HepG2 (cell line): ENCODE measurements around the gene SLF1. TPM values are rescaled to one million over a fixed set of nuclear protein-coding genes. Genes with fewer than 3 reads are reported as not detected.

Experiments used
- ATAC-seq: fragments of 200-7000 bp; cut with Tn5 transposase; 3 replicates; pipeline ENCODE4 v1.9.1; 2020; ENCODE audit warnings: mild to moderate bottlenecking, moderate library complexity
- BruUV-seq: library from RNA; stranded (reverse); fragments of 400-500 nt; replicated peaks from 2 replicates; lab custom pipeline; 2021; lab: Mats Ljungman, UMichigan
- CTCF ChIA-PET: fragments of 300-600 bp; formaldehyde crosslinking; extraction: SDS; loops from one replicate; lab custom pipeline; 2021; ENCODE audit warnings: low total read pairs, inconsistent platforms, low intra/inter-chr PET ratio; lab: Yijun Ruan, JAX
- POLR2A ChIA-PET: fragments of 350-600 bp; sonication (Branson Sonifier 250); formaldehyde crosslinking; loops from one replicate; lab custom pipeline; 2020; ENCODE audit warnings: antibody characterized with exemption, inconsistent platforms; lab: Yijun Ruan, JAX
- DNase-seq: peaks from one replicate; pipeline ENCODE4 v3.0.0-alpha.2; 2015; ENCODE audit warnings: low spot score
- FAIRE-seq: peaks from 3 replicates; lab custom pipeline; 2011; peaks lifted over from hg19 to GRCh38; lab: Jason Lieb, UNC
- H2AFZ ChIP-seq: one replicate; pipeline ENCODE4 v1.6.1; 2011; ENCODE audit warnings: low read length, inconsistent platforms
- H3K27ac ChIP-seq: fragments of 300-600 bp; 3 replicates; pipeline ENCODE4 v1.8.0; 2011; ENCODE audit warnings: mixed run types, mild to moderate bottlenecking, mixed read lengths, low read length, inconsistent platforms; ENCODE audit not compliant: insufficient read depth; ENCODE audit errors: extremely low read length
- H3K27me3 ChIP-seq, 2 experiments: fragments of 200-600 bp in 1 of 2; 2 replicates in 1 of 2; 3 replicates in 1 of 2; pipeline versions ENCODE4 v1.6.0 to v1.8.0; 2011; ENCODE audit warnings: low read length in 2 of 2, mild to moderate bottlenecking in 2 of 2, moderate library complexity in 2 of 2, inconsistent platforms in 1 of 2; ENCODE audit not compliant: insufficient read depth in 2 of 2, control insufficient read depth in 1 of 2
- H3K36me3 ChIP-seq, 2 experiments: fragments of 200-600 bp in 1 of 2; replicated peaks in 1 of 2; 2 replicates in 1 of 2; 3 replicates in 1 of 2; pipeline versions ENCODE4 v1.5.1 to v1.8.0; 2011; ENCODE audit warnings: low read length in 2 of 2, inconsistent platforms in 1 of 2; ENCODE audit not compliant: insufficient read depth in 2 of 2, control insufficient read depth in 1 of 2
- H3K4me1 ChIP-seq: 2 replicates; pipeline ENCODE4 v1.5.1; 2012; ENCODE audit warnings: low read length, inconsistent platforms; ENCODE audit not compliant: insufficient read depth
- H3K4me2 ChIP-seq: 2 replicates; pipeline ENCODE4 v1.6.0; 2011; ENCODE audit warnings: low read depth, low read length, inconsistent platforms
- H3K4me3 ChIP-seq, 3 experiments: fragments of 200-600 bp in 1 of 3; sonication (generic), shearing (Covaris generic) in 1 of 3; replicated peaks in 1 of 3; 2 replicates each; pipeline ENCODE4 v1.5.1; 2011 to 2016; ENCODE audit warnings: low read length in 3 of 3, inconsistent platforms in 2 of 3, low read depth in 2 of 3, mild to moderate bottlenecking in 2 of 3, control low read depth in 1 of 3, mixed read lengths in 1 of 3; ENCODE audit not compliant: insufficient read depth in 1 of 3
- H3K79me2 ChIP-seq: one replicate; pipeline ENCODE4 v1.6.1; 2011; ENCODE audit warnings: low read length, inconsistent platforms; ENCODE audit not compliant: insufficient read depth
- H3K9ac ChIP-seq: 2 replicates; pipeline ENCODE4 v1.6.0; 2011; ENCODE audit warnings: mild to moderate bottlenecking, low read depth, low read length, inconsistent platforms; ENCODE audit not compliant: insufficient read depth
- H3K9me3 ChIP-seq: 2 replicates; pipeline ENCODE4 v1.5.1; 2012; ENCODE audit warnings: mild to moderate bottlenecking, low read length
- H4K20me1 ChIP-seq: 2 replicates; pipeline ENCODE4 v1.6.0; 2011; ENCODE audit warnings: inconsistent platforms, mild to moderate bottlenecking, low read length, moderate library complexity; ENCODE audit not compliant: insufficient read depth
- BCL6 ChIP-seq: IDR thresholded peaks from 2 replicates; pipeline ENCODE4 v1.6.1; 2016; ENCODE audit warnings: missing genetic modification reagents, missing compliant biosample characterization
- CENPX ChIP-seq: sonication (generic); formaldehyde crosslinking; IDR thresholded peaks from 2 replicates; pipeline ENCODE4 v1.9.0; 2021; ENCODE audit warnings: mild to moderate bottlenecking, missing genetic modification reagents, moderate library complexity
- HOXA9 ChIP-seq: sonication (generic); formaldehyde crosslinking; IDR thresholded peaks from 2 replicates; pipeline ENCODE4 v1.8.1; 2022; ENCODE audit warnings: missing genetic modification reagents, mild to moderate bottlenecking, moderate library complexity, borderline replicate concordance
- NCOA2 ChIP-seq: sonication (generic); formaldehyde crosslinking; IDR thresholded peaks from 2 replicates; pipeline ENCODE4 v1.8.0; 2022; ENCODE audit warnings: inconsistent platforms
- NFYC ChIP-seq: IDR thresholded peaks from 2 replicates; pipeline ENCODE4 v1.6.1; 2016; ENCODE audit warnings: missing genetic modification reagents, missing compliant biosample characterization
- NONO ChIP-seq, 2 experiments: fragments of 450-650 bp in 1 of 2; sonication (generic) in 1 of 2; formaldehyde crosslinking in 1 of 2; IDR thresholded peaks in 1 of 2; conservative IDR thresholded peaks in 1 of 2; 2 replicates each; pipeline versions ENCODE4 v1.6.1 to v1.8.0; 2017 to 2022; ENCODE audit warnings: mild to moderate bottlenecking in 1 of 2, missing genetic modification reagents in 1 of 2, moderate library complexity in 1 of 2
- ZFYVE20 ChIP-seq: sonication (generic); formaldehyde crosslinking; IDR thresholded peaks from 2 replicates; pipeline ENCODE4 v1.8.0; 2023; ENCODE audit warnings: low read depth, mild to moderate bottlenecking, moderate library complexity, missing genetic modification reagents, borderline replicate concordance
- ZNF607 ChIP-seq: sonication (generic); formaldehyde crosslinking; IDR thresholded peaks from 2 replicates; pipeline ENCODE4 v1.5.1; 2020; ENCODE audit warnings: missing genetic modification reagents, mild to moderate bottlenecking, borderline replicate concordance
- ZNF782 ChIP-seq: sonication (generic); formaldehyde crosslinking; IDR thresholded peaks from 2 replicates; pipeline ENCODE4 v1.4.0; 2020; ENCODE audit warnings: missing genetic modification reagents, mild to moderate bottlenecking, borderline replicate concordance
- WGBS: methylation state at CpG from one replicate; pipeline ENCODE4 v1.1.6; 2017; ENCODE audit warnings: low lambda C conversion rate; 5-methylcytosine and 5-hydroxymethylcytosine counted together
- in situ Hi-C: cut with HindIII; loops from 2 replicates; pipeline ENCODE4 v1.10.0; 2017; ENCODE audit warnings: low pct_unique_long_range_greater_than_20kb; ENCODE audit not compliant: extremely low pct_ligation_motif_present
- intact Hi-C: fragments of 100-400 bp; cut with micrococcal nuclease; formaldehyde crosslinking; loops from one replicate; pipeline ENCODE4 v1.10.0; 2022; ENCODE audit not compliant: unreplicated experiment
- polyA plus RNA-seq, 8 experiments: library from polyadenylated mRNA; depleted of rRNA in 3 of 8; stranded (reverse) in 7 of 8; unstranded in 1 of 8; fragments of >200 nt; fragmentation: Illumina TruSeq in 4 of 8; extraction: Trizol in 4 of 8; gene quantifications; 2 replicates each; pipeline versions ENCODE4 v1.2.1 to v1.2.3, GENCODE V29; 2011 to 2016; ENCODE audit warnings: low read depth in 4 of 8, missing spikeins in 1 of 8, mixed read lengths in 1 of 8; ENCODE audit not compliant: insufficient read depth in 1 of 8
- total RNA-seq, 5 experiments: library from RNA; depleted of rRNA; stranded (reverse); fragments of >200 nt; fragmentation: Illumina TruSeq; extraction: Trizol; gene quantifications; 2 replicates each; pipeline ENCODE4 v1.2.3, GENCODE V29; 2016; ENCODE audit warnings: low read depth in 1 of 5
- TF ChIP-seq, protein P1 (sequence below): sonication (generic); formaldehyde crosslinking; IDR thresholded peaks from 2 replicates; pipeline ENCODE4 v1.5.1; 2020; ENCODE audit warnings: missing genetic modification reagents, mild to moderate bottlenecking, borderline replicate concordance
- TF ChIP-seq, protein P2 (sequence below): sonication (generic); formaldehyde crosslinking; IDR thresholded peaks from 2 replicates; pipeline ENCODE4 v1.4.0; 2020; ENCODE audit warnings: missing genetic modification reagents, borderline replicate concordance
- TF ChIP-seq, protein P3 (sequence below): sonication (generic); formaldehyde crosslinking; IDR thresholded peaks from 2 replicates; pipeline ENCODE4 v1.4.0; 2020; ENCODE audit warnings: missing genetic modification reagents
- TF ChIP-seq, protein P4 (sequence below): IDR thresholded peaks from 2 replicates; pipeline ENCODE4 v1.6.1; 2016; ENCODE audit warnings: low read depth, control low read depth

The SLF1 gene
- total and polyA plus RNA-seq, 2 of the 13 experiments (the other 11 are each of a cell fraction or from before 2014, with no cell fraction given), result 2.1 to 9.1 TPM

DNA sequence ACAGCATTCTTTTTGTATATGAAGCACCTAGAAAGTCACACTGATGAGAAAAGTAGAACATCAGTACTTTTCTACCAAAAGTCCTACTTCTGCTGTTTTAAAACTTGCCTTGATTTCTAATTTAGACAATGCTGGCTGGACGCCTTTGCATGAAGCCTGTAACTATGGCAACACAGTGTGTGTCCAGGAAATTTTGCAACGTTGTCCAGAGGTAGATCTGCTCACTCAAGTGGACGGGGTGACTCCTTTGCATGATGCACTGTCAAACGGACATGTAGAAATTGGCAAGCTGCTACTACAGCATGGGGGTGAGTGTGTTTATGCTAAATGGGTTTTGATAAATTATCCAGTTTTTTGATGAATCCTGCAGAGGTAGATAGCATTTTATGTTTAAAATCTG lies 73.5 kb downstream of the SLF1 start:
- Histone ChIP-seq H3K9ac (no peak overlapping the region), H3K4me1 (no peaks in the 10 kb centered on the region), H3K9me3 (no peaks in the 10 kb centered on the region), H2AFZ (no peak overlapping the region), H3K36me3 (peaks cover 0 to 15% of the 10 kb centered on the region in 2 experiments; a peak in 3 of 5 replicates), H3K27ac (no peak overlapping the region), H3K4me2 (no peak overlapping the region), H3K4me3 (no peak overlapping the region), H3K27me3 (no peaks in the 10 kb centered on the region), H3K79me2 (no peaks in the 10 kb centered on the region), H4K20me1 (no peaks in the 10 kb centered on the region)
- intact Hi-C loops (loop anchor here (2.0 kb wide), 1 partner anchor 73 kb away; the partner anchor contains the start of genes KIAA0825 and SLF1), in situ Hi-C loops (no loop called here)
- POLR2A ChIA-PET, result no interaction called here
- FAIRE-seq (no peak), DNase-seq (peak; percentile 3), ATAC-seq (no peak)
- CTCF ChIA-PET, result interaction anchor here (1.7 kb wide), 1 partner anchor 167 kb away, joined by 14 read pairs; no protein-coding TSS in a partner anchor
- no TSS peak for BruUV-seq
- WGBS, result 77% methylated on average over 4 of the region's 4 CpGs
- no peak for TF ChIP-seq ZNF782
- TF ChIP-seq HOXA9 (CRISPR knock-in tag), result no peak
- TF ChIP-seq, protein P1, sequence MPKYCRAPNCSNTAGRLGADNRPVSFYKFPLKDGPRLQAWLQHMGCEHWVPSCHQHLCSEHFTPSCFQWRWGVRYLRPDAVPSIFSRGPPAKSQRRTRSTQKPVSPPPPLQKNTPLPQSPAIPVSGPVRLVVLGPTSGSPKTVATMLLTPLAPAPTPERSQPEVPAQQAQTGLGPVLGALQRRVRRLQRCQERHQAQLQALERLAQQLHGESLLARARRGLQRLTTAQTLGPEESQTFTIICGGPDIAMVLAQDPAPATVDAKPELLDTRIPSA (CRISPR knock-in tag), result no peak
- no peak for TF ChIP-seq NCOA2 (CRISPR knock-in tag)
- TF ChIP-seq, protein P2, sequence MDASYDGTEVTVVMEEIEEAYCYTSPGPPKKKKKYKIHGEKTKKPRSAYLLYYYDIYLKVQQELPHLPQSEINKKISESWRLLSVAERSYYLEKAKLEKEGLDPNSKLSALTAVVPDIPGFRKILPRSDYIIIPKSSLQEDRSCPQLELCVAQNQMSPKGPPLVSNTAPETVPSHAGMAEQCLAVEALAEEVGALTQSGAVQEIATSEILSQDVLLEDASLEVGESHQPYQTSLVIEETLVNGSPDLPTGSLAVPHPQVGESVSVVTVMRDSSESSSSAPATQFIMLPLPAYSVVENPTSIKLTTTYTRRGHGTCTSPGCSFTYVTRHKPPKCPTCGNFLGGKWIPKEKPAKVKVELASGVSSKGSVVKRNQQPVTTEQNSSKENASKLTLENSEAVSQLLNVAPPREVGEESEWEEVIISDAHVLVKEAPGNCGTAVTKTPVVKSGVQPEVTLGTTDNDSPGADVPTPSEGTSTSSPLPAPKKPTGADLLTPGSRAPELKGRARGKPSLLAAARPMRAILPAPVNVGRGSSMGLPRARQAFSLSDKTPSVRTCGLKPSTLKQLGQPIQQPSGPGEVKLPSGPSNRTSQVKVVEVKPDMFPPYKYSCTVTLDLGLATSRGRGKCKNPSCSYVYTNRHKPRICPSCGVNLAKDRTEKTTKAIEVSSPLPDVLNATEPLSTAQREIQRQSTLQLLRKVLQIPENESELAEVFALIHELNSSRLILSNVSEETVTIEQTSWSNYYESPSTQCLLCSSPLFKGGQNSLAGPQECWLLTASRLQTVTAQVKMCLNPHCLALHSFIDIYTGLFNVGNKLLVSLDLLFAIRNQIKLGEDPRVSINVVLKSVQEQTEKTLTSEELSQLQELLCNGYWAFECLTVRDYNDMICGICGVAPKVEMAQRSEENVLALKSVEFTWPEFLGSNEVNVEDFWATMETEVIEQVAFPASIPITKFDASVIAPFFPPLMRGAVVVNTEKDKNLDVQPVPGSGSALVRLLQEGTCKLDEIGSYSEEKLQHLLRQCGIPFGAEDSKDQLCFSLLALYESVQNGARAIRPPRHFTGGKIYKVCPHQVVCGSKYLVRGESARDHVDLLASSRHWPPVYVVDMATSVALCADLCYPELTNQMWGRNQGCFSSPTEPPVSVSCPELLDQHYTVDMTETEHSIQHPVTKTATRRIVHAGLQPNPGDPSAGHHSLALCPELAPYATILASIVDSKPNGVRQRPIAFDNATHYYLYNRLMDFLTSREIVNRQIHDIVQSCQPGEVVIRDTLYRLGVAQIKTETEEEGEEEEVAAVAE, result no peak
- TF ChIP-seq NFYC, result no peak
- no peak for TF ChIP-seq CENPX (CRISPR knock-in tag)
- TF ChIP-seq BCL6 (CRISPR knock-in tag), result no peak
- TF ChIP-seq, protein P3, sequence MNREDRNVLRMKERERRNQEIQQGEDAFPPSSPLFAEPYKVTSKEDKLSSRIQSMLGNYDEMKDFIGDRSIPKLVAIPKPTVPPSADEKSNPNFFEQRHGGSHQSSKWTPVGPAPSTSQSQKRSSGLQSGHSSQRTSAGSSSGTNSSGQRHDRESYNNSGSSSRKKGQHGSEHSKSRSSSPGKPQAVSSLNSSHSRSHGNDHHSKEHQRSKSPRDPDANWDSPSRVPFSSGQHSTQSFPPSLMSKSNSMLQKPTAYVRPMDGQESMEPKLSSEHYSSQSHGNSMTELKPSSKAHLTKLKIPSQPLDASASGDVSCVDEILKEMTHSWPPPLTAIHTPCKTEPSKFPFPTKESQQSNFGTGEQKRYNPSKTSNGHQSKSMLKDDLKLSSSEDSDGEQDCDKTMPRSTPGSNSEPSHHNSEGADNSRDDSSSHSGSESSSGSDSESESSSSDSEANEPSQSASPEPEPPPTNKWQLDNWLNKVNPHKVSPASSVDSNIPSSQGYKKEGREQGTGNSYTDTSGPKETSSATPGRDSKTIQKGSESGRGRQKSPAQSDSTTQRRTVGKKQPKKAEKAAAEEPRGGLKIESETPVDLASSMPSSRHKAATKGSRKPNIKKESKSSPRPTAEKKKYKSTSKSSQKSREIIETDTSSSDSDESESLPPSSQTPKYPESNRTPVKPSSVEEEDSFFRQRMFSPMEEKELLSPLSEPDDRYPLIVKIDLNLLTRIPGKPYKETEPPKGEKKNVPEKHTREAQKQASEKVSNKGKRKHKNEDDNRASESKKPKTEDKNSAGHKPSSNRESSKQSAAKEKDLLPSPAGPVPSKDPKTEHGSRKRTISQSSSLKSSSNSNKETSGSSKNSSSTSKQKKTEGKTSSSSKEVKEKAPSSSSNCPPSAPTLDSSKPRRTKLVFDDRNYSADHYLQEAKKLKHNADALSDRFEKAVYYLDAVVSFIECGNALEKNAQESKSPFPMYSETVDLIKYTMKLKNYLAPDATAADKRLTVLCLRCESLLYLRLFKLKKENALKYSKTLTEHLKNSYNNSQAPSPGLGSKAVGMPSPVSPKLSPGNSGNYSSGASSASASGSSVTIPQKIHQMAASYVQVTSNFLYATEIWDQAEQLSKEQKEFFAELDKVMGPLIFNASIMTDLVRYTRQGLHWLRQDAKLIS (CRISPR knock-in tag), result no peak
- TF ChIP-seq, protein P4, sequence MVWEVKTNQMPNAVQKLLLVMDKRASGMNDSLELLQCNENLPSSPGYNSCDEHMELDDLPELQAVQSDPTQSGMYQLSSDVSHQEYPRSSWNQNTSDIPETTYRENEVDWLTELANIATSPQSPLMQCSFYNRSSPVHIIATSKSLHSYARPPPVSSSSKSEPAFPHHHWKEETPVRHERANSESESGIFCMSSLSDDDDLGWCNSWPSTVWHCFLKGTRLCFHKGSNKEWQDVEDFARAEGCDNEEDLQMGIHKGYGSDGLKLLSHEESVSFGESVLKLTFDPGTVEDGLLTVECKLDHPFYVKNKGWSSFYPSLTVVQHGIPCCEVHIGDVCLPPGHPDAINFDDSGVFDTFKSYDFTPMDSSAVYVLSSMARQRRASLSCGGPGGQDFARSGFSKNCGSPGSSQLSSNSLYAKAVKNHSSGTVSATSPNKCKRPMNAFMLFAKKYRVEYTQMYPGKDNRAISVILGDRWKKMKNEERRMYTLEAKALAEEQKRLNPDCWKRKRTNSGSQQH (CRISPR knock-in tag), result no peak
- TF ChIP-seq ZNF607 (CRISPR knock-in tag), result no peak
- TF ChIP-seq ZFYVE20 (CRISPR knock-in tag), result no peak
- no peak for TF ChIP-seq NONO (IDR thresholded peaks at IDR 0.05)
- TF ChIP-seq NONO (CRISPR knock-in tag; conservative IDR thresholded peaks at IDR 0.05), result no peak
